ENCODE data around the gene BUD31. TPM values are rescaled to one million over a fixed set of nuclear protein-coding genes. Genes with fewer than 3 reads are reported as not detected.

Gene BUD31
- total RNA-seq, 4 donors from 2014 or later: 5.0 to 167 (median 50.1) TPM

DNA sequence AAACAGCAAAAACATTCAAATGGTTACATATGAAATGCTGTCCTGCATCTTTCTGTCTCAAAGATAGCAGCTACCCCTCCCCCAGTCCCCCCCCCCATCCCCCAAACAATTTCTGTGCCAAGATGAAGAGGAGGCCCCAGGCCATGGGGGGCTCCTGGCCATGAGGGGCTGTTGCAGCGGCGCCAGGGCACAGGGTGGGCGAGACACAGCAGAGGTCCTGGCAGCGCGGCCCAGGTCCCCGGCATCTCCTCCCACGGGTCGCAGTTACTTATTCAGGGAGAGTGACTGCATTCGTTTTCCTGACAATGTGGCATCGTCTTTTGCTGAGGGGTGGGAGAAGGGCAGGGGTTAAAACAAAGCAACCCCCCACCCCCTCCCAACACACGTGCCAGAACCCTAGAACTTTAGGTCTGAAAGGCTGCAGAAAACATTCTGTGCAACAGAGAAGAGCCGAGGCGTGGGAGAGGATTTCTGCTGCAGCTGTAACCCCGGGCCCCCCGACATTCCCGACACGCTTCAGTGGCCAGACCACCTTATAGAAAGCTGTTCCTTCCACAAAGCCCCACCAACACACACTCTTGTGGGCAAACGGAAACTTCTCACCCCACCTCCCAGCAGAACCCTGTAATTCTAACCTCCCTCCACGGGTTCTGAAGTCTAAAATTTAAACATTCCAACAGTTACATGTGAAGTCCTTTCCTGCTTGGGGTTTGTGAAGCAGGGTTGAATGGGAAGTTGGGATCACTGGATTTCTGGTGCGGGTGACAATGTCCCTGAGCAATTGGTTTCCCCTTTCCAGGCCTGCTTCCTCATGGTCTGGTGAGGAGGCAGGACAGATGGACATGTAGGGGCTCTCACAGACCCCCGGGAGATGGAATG, 12.1 kb upstream of the BUD31 start:
- Histone ChIP-seq H3K27me3 (no peaks in the 10 kb centered on the region), H3K4me1 (peaks cover 17 to 19% (median 17%) of the 10 kb centered on the region in 4 donors), H3K9me3 (no peaks in the 10 kb centered on the region), H3K27ac (no peak overlapping the region), H3K36me3 (peaks cover 0 to 29% (median 8%) of the 10 kb centered on the region in 4 donors), H3K4me3 (no peak overlapping the region)
- intact Hi-C loops (cut with DNase I; ENCODE audit: low total_unique reads): no loop called here
- TF ChIP-seq POLR2AphosphoS5 (IDR thresholded peaks at IDR 0.05): no peak
- no peak for TF ChIP-seq POLR2A (IDR thresholded peaks at IDR 0.05)
- no peak for TF ChIP-seq EP300 (IDR thresholded peaks at IDR 0.05; ENCODE audit: low read depth)
- TF ChIP-seq, protein P1, sequence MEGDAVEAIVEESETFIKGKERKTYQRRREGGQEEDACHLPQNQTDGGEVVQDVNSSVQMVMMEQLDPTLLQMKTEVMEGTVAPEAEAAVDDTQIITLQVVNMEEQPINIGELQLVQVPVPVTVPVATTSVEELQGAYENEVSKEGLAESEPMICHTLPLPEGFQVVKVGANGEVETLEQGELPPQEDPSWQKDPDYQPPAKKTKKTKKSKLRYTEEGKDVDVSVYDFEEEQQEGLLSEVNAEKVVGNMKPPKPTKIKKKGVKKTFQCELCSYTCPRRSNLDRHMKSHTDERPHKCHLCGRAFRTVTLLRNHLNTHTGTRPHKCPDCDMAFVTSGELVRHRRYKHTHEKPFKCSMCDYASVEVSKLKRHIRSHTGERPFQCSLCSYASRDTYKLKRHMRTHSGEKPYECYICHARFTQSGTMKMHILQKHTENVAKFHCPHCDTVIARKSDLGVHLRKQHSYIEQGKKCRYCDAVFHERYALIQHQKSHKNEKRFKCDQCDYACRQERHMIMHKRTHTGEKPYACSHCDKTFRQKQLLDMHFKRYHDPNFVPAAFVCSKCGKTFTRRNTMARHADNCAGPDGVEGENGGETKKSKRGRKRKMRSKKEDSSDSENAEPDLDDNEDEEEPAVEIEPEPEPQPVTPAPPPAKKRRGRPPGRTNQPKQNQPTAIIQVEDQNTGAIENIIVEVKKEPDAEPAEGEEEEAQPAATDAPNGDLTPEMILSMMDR (IDR thresholded peaks at IDR 0.05): no peak
- in situ Hi-C loops (cut with MboI; ENCODE audit: low pct_ligation_motif_present in 1 of 4, low pct_unique_long_range_greater_than_20kb in 1 of 4, low sequenced_read_pairs in 3 of 4): no loop called here
- DNase-seq: no peak
- 60 to 84% methylated on average over 2 to 21 of the region's 21 CpGs for WGBS, 2 donors (ENCODE audit: low coverage in 1 of 2)

DNA sequence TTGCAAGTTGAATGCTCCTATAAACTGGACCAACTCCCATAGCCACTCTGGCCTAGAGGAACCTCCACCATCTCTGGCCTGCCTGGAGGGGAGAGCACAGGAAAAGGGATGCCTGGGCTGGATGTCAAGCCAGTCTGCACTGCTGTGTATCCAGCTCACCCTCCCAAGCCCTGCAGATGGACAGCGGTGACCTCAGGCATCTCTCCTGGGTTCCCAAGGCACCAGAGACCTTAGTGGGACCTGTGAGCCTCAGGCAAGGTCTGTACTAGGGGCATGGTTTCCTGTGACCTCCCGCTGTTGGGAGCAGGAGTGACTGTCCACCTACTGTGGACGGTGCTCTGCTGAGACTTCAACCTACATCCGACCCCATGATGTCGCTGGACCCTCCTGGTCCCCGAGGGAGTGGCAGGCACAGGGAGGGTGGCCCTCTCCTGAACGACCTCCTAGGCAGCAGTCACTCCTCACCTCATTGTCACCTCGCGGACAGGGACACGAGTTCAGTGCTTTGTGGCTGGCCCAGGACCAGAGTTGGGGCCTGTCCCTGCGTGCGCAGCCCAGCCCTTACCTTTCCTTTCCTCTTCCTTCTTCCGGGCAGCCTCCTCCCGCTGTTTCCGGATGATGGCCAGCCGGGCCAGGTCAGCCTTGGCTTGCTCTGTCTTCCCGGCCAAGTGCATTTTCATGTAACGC, 11.3 kb upstream of the BUD31 start:
- in situ Hi-C loops (cut with MboI; ENCODE audit: low pct_ligation_motif_present in 1 of 4, low pct_unique_long_range_greater_than_20kb in 1 of 4, low sequenced_read_pairs in 3 of 4): no loop called here
- Histone ChIP-seq H3K9me3 (no peaks in the 10 kb centered on the region), H3K36me3 (peaks cover 0 to 33% (median 8%) of the 10 kb centered on the region in 4 donors), H3K4me1 (peaks cover 9 to 12% (median 11%) of the 10 kb centered on the region in 4 donors), H3K27ac (no peak overlapping the region), H3K4me3 (no peak overlapping the region), H3K27me3 (no peaks in the 10 kb centered on the region)
- DNase-seq: no peak
- intact Hi-C loops (cut with DNase I; ENCODE audit: low total_unique reads): no loop called here
- TF ChIP-seq EP300 (IDR thresholded peaks at IDR 0.05; ENCODE audit: low read depth): no peak
- TF ChIP-seq POLR2A (IDR thresholded peaks at IDR 0.05): no peak
- no peak for TF ChIP-seq POLR2AphosphoS5 (IDR thresholded peaks at IDR 0.05)
- TF ChIP-seq, protein P1 (IDR thresholded peaks at IDR 0.05): no peak
- 87 to 100% methylated on average over 1 to 18 of the region's 18 CpGs for WGBS, 2 donors (ENCODE audit: low coverage in 1 of 2)

DNA sequence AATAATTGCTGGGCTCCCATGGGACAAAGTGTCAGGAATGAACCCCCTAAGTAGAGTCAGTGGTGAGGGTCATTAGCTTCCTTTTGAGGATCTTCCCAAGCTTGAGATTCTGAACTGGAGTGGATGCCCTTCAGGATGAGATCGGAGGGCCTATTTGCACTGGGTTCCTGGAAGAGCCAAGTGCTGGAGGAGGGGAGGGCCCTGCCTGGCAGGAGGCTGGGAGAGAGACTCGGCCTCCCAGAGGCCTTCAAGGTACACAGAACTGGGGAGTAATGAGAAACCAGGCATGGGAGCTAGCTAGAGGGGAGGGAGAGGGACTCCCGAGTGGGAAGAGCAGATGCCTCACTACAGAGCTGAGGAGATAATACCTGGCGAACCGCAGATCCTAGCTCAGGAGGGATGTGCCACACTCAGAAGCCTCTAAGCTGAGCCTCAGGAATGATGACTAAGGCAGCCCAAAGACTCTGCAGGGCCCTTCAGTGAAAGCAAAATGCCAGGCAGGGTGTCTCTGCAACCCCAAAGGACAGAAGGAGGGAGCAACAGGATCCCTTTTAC, 9.8 kb upstream of the BUD31 start:
- in situ Hi-C loops (cut with MboI; ENCODE audit: low pct_ligation_motif_present in 1 of 4, low pct_unique_long_range_greater_than_20kb in 1 of 4, low sequenced_read_pairs in 3 of 4): no loop called here
- TF ChIP-seq POLR2A (IDR thresholded peaks at IDR 0.05): no peak
- TF ChIP-seq EP300 (IDR thresholded peaks at IDR 0.05; ENCODE audit: low read depth): no peak
- no peak for TF ChIP-seq POLR2AphosphoS5 (IDR thresholded peaks at IDR 0.05)
- TF ChIP-seq, protein P1 (IDR thresholded peaks at IDR 0.05): no peak
- 66 to 76% methylated on average over 4 to 5 of the region's 5 CpGs for WGBS, 2 donors (ENCODE audit: low coverage in 1 of 2)

DNA sequence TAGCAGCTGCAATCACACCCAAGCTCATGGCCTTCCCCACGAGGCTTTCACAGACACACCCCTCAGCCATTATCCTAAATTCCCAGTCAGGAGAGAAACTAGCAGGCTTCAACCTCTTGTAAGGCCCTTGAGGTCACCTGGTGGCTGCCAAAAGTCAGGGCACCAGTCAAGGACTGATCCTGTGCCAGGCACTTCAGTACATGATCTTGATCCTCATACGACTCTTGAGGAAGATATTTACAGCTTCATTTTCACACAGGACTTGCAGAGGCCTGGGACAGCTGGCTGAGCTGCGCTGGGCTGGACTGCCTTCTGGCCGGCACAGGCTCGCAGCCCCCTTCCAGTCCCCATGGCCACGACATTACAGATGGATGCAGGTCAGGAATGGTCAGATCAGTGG, 9.2 kb upstream of the BUD31 start:
- no peak for DNase-seq
- H3K4me3 ChIP-seq: no peak overlapping the region
- no peak overlapping the region for H3K27ac ChIP-seq
- 80% methylated on average over 6 of the region's 6 CpGs; no CpG with 5 or more reads in 1 of the 2 donors for WGBS, 2 donors (ENCODE audit: low coverage in 1 of 2)
- peaks cover 0 to 4% (median 0%) of the 10 kb centered on the region in 4 donors for H3K4me1 ChIP-seq
- in situ Hi-C loops (cut with MboI; ENCODE audit: low pct_ligation_motif_present in 1 of 4, low pct_unique_long_range_greater_than_20kb in 1 of 4, low sequenced_read_pairs in 3 of 4) (no loop called here), intact Hi-C loops (cut with DNase I; ENCODE audit: low total_unique reads) (no loop called here)
- H3K9me3 ChIP-seq: no peaks in the 10 kb centered on the region
- no peak for TF ChIP-seq POLR2AphosphoS5 (IDR thresholded peaks at IDR 0.05)
- TF ChIP-seq POLR2A (IDR thresholded peaks at IDR 0.05): no peak
- TF ChIP-seq, protein P1 (IDR thresholded peaks at IDR 0.05): no peak
- no peak for TF ChIP-seq EP300 (IDR thresholded peaks at IDR 0.05; ENCODE audit: low read depth)
- no peaks in the 10 kb centered on the region for H3K27me3 ChIP-seq
- H3K36me3 ChIP-seq: peaks cover 0 to 33% (median 11%) of the 10 kb centered on the region in 4 donors

More for the DNA sequence above, 9.8 kb upstream of the BUD31 start:
- intact Hi-C loops (cut with DNase I; ENCODE audit: low total_unique reads): no loop called here
- no peak for DNase-seq
- Histone ChIP-seq H3K27ac (no peak overlapping the region), H3K9me3 (no peaks in the 10 kb centered on the region), H3K27me3 (no peaks in the 10 kb centered on the region), H3K4me3 (no peak overlapping the region), H3K36me3 (peaks cover 0 to 33% (median 11%) of the 10 kb centered on the region in 4 donors), H3K4me1 (peaks cover 0 to 2% (median 0%) of the 10 kb centered on the region in 4 donors)

Data from transverse colon (tissue), 4 donors.